ENCODE measurements around the gene SIPA1L3.
"Not testable (repeated sequence)": the region's sequence is repeated elsewhere in the genome, so short reads cannot be mapped to it uniquely, and the experiment has no call there.

SIPA1L3 gene

DNA sequence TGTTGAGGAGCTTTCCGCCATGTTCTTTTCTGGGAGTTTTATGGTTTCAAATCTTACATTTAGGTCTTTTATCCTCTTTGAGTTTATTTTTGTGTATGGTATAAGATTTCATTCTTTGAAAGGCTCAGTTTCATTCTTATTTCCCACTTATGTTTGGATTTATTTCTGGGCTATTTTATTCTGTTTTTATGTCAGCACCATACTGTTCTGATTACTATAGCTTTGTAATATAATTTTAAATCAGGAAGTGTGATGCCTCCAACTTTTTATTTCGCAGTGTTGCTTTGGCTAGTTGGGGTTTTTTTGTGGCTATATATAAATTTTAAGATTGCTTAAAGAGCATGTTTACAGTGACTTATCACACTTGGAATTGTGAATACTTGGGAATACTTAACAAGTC is 135.1 kb downstream of the SIPA1L3 start:
- DNase-seq (ENCODE audit: low read depth in 2 of 2) = no peak

DNA sequence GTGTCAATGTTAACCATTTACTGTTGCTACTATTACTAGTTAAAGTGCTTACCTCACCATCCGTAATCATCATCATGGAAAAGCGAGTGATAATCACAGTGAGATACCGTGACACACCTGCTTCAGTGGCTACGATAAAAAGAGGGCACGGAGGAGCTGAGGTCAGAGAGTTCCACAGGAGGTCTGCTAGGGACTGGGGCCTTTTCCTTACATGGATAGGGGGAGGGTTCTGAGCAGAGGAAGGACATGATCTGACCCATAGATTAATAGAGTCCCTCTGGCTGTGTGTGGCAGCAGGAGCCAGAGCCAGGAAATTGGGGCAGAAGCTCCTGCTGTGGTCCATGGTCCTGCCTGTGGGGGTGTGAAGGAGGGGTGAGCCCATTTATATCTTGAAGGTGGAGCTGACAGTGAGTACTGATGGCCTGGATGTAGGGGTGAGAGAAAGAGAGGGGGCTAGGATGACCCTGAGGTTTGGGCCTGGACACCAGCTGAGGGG is 136.7 kb downstream of the SIPA1L3 start:
- DNase-seq (ENCODE audit: low read depth in 2 of 2) = no peak

DNA sequence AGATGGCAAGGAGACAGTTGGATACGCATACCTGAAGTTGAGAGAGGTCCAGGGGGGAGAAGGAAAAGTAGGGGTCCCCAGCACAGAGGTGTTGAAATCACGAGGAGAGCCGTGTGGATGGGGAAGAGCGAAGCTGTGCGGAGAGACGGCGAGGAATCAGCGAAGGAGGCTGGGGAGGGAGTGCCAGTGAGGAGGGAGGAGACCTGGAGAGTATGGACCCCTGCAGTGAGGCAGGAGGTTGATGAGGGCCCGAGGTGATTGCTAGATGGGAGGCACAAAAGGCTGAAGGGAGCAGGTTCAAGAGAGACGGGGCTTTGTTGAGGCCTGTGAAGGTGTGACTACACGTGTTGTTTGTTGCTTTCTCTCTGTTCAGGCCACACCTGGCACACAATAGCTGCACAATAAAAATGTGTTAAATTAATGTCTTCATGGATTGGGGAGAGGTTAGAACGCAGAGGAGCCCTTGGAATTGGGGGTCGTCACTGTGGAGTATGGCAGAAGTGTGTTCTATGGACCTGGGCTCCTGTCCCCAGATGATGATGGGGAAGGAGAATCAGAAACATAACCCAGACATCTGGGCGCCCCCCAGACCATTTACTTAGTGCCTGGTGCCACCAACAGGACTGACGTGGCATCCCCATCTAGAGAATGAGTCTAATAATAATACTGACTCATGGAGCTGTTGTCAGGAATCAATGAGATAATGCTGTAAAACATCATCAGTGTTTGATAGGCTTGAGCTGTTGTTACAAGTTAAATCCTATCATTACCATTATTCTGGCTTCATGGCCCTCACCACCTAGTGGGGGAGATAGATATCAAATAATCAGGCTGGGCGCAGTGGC is 137.5 kb downstream of the SIPA1L3 start:
- no peak for DNase-seq (ENCODE audit: low read depth in 2 of 2)

DNA sequence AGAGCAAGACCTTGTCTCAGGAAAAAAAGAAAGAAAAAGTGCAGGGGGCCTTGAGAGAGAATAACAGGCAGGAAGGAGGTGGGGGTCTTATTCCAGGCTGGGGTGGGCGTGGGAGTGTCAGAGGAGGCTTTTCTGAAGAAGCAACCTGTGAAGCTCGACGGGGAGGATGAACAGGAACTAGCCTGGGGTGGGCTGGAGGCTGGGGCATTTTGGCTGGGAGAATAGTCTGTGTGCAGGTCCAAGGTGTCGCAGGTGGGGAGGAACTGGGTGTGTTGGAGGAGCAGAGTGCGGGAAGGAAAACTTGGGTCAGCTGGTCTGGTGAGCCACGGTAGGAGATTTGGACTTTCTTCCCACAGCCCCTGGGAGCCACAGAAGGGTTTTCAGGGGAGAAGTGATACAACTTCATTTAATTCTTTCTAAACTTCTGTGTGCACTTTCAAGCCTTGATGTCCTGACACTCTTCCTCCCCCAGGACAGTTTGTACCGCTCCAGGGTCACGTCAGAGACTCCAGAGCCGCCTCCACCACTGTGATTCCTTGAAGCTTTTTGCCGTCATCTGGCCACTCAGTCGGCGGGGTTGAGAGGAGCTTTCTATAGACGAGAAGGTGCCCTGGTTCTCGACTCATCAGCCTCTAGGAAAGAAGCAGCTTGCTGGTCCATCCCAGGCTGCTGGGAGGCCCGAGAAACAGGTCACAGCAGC is 138.7 kb downstream of the SIPA1L3 start:
- no peak for DNase-seq (ENCODE audit: low read depth in 2 of 2)

DNA sequence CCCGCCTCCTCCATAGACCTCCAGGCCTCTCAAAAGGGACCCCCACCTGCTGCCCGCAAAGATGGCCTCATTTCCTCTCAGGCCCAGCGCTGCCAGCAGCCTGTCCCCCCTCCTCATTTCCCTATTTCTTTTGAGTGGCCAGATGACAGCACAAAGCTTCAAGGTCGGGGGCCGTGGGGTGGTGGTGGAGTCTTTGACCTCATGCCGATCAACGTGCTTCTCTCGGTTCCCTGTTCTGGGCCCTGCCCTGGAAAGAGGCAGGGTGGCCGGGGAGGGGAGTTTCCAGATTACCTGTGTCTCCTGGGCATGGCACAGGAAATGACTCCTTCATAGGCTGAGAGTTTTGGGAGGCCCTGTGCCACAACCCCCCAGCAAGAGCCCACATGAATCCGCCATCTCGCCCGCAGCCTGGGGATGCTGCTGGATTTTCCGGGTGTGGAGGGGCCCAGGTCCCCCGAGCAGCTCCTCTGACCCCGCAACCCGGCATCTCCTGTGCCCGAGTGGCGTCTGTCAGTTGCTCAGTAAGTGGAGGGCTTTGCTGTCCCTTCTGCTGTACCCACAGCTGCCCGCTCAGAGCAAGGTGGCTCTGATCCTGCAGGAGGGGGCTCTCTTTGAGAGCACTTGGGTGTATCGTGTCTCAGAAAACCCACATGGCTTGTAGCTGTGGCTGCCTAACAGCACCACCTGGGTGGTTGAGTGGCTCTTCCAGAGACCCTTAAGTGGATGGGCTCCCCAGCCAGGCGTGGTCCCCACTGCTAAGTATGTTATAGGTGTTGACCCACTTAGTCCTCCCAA is 139.4 kb downstream of the SIPA1L3 start:
- DNase-seq (ENCODE audit: low read depth in 2 of 2) = no peak

DNA sequence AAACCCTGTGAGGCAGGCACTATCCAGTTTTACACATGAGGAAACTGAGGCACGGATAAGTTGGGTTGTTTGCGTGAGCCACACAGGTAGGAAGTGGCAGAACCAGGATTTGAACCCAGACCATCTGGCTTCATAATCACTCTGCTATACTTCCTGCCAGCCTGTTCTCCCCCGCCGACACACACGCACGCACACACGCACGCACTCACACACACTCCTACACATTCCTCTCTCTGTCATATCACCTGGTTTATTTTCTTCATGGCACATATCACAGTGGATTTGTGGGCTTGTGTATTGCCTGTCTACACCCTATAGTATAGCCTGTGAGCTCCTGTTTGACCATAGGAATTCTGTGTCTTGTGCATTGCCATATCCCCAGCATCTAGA is 140.0 kb downstream of the SIPA1L3 start:
- peak in 1 of 2 donors; percentile 20 for DNase-seq (ENCODE audit: low read depth in 2 of 2)

DNA sequence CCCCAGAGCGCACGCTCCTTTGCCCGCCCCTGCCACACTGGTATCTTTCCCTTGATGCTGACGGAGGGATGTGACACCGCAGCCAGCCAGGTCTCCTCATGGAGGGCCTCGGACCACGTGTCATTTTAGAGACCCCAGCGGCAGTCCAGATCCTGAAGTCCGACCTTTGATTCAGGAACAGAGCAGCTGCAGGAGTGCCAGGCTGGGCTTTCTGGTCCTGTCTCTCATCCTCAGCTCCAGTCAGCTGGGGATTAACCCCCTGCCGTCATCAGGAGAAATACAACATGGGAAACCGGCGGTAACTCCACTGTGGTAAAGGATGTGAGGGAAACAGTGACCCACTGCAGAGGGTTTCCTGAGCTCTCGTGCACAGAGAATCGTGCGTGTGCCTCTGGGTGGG is 140.6 kb downstream of the SIPA1L3 start:
- no peak for DNase-seq (ENCODE audit: low read depth in 2 of 2)

DNA sequence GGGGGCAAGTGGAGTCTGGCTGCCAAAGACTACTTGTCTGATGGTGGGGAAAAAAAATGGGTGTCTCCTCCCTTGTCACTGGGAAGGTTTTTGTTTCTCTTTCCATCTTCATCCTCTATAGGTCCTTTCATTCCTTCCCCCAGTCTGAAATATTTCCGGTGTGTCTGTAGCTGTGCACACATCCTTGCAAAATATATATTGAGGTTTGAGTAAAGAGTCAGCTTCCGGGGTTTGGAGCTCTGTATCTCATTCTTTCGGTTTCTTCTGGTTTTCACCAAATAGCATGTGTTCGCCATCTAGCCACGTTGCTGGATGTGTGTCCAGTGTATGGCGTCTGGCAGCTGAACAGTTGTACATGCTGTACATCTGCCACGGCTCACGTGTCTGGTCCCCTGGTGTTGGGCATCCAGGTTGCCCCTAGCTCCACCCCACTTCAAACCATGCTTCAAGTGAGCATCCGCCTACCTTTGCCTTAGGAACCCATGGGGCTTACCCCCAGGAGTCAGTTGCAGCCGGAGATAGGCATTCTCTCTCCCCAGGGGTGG is 142.2 kb downstream of the SIPA1L3 start:
- DNase-seq (ENCODE audit: low read depth in 2 of 2) = peak; percentile 42 to 44

DNA sequence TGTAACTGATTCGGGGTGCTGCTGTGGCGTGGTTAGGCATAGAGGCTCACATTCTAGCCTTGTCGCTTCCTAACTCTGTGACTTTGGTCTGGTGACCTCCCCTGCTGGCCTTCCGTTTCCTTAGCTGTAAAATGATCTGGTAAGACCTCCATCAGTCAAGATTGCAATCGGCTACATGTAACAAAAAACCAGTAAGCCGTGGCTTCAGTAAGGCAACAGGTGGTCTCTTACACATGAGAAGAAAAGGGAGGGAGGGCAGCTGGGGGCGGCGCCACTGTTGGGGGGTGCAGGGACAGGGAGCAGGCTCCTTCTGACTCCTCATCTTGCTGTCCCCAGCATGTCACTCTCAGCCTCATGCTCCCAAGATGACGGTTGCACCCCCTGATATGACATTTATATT is 148.0 kb downstream of the SIPA1L3 start:
- no peak for DNase-seq (ENCODE audit: low read depth in 2 of 2)

DNA sequence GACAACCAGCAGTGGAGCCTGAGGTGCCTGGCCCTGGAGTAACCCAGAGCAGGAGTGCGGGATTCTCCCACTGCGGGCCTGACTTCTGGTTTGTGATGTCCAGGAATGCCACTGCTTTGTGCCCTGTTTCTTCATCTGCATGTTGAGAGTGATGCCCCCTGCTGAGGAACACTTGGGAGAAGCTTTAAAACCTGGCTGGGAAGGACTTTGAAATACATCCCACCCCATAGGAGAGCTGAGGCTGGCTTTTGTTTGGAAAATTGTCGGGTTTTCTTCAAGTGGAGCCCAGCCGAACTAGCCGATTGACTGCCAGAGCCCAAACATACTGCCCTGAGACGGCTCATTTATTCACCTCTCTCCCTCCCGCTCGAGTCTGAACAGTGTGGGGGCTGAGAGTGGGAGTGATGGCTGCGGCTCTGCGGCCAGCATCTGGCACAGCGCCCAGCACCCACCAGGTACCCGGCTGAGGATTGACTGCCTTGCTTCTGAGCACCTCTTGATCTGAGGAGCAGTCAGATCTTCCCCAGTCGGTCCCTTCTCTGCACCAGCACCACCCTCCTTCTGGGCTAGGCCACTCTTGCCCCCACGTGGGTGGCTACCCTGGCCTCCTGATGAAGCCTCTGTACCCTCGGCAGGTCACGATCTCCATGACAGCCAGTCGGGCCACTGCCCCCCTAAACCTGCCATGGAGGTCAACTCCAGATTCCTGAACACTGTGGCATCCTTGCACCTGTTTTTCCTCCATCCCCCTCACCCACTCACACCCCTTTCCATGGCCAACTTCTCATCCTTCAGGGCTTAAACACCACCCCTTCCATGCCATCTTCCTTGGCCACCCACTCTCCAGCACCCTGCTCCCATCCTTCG is 148.9 kb downstream of the SIPA1L3 start:
- no peak for DNase-seq (ENCODE audit: low read depth in 2 of 2)

DNA sequence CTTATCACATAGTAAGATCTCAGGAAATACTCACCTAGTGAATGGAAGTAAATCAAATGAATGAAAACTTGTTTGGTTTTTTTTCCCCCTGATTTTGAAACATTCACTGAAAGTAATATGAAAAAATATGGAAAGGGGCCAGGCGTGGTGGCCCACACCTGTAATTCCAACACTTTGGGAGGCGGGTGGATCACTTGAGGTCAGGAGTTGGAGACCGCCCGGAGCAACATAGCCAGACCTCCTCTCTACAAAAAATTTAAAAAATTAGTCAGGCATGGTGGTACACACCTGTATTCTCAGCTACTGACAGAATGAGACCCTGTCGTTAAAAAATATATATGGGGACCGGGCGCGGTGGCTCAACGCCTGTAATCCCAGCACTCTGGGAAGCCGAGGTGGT is 149.6 kb downstream of the SIPA1L3 start:
- no peak for DNase-seq (ENCODE audit: low read depth in 2 of 2)

DNA sequence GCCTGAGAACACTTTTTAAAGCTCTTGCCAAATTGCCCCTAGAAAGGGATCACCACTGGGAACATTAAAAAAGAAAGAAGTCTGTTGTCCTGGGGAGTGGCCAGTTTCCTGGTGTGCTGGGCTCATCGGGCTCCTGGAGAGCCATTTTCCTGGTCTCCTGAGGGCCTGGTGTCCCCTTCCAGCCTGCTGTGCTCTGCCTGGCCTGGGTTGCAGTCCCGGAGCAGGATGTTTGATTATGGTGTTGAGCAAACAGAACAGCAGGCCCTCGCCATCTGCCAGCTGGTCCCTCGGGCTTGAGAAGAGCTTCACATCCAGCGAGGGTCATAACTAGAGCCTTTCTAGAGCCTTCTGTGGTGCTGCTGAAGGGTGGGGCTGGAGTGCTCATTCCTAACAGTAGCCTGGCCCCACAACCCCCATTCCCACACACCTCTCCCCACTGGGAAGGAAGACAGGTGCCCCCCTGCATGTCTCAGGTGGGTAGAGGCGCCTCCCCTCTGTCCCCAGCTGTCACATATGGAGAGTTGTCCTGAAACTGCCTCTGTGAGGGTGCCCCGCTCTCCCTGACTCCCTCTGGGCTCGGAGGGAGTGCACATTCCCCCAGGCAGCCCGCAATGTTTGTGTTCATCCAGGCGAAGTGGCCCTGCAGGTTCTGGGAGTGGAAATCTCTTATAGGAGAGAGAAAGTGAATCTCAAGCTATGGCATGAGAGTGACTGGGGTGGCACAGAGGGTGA is 151.1 kb downstream of the SIPA1L3 start:
- DNase-seq (ENCODE audit: low read depth in 2 of 2) = no peak

DNA sequence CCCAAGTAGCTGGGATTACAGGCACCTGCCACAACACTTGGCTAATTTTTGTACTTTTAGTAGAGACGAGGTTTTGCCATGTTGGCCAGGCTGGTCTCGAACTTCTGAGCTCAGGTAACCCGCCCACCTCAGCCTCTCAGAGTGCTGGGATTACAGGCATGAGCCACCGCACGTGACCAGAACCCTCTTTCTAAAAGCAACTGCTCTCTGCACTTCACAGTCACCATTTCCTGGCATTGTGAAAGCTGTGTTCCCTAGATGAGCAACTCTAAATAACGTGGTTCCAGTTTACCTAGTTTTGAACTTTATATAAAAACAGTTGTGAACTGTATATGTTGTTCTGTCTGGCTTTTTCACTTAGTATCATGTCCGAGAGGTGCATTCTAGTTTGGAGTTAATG is 152.9 kb downstream of the SIPA1L3 start:
- DNase-seq (ENCODE audit: low read depth in 2 of 2) = peak; percentile 37 to 41

DNA sequence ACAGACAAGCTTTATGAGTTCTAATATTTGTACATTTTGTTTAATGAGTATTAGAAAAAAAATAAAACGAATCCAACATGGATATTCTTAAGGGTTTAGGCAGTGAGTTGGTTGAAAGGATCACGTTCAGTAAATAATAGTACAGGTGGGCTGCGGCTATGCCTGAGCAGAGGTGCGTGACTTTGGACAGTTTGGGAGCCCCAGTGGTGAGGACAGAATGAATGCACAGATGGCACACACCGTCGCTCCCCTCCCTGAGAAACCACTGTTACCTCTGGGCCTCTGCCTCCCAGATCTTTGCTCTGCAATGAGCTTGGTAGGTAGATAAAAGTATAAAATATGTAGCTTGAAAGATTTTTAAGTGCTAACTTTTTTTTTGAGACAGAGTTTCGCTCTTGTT is 153.3 kb downstream of the SIPA1L3 start:
- DNase-seq (ENCODE audit: low read depth in 2 of 2) = no peak

DNA sequence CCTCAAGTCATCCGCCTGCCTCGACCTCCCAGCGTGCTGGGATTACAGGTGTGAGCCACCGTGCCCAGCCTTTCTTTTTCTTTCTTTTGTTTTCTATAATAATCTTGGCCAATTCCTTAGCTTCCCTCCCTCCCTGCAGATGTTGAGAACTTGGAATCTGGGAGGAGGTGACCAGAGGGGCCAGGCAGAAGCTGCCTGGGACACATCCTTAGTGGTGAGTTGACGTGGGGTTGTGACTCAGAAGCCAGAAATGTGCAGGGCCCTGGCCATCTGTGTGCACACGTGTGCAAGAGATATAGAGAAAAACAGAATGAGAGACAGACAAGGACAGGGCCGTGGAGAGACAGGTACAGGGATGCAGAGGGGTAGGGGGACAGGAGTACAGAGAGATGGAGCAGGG is 154.3 kb downstream of the SIPA1L3 start:
- no peak for DNase-seq (ENCODE audit: low read depth in 2 of 2)

DNA sequence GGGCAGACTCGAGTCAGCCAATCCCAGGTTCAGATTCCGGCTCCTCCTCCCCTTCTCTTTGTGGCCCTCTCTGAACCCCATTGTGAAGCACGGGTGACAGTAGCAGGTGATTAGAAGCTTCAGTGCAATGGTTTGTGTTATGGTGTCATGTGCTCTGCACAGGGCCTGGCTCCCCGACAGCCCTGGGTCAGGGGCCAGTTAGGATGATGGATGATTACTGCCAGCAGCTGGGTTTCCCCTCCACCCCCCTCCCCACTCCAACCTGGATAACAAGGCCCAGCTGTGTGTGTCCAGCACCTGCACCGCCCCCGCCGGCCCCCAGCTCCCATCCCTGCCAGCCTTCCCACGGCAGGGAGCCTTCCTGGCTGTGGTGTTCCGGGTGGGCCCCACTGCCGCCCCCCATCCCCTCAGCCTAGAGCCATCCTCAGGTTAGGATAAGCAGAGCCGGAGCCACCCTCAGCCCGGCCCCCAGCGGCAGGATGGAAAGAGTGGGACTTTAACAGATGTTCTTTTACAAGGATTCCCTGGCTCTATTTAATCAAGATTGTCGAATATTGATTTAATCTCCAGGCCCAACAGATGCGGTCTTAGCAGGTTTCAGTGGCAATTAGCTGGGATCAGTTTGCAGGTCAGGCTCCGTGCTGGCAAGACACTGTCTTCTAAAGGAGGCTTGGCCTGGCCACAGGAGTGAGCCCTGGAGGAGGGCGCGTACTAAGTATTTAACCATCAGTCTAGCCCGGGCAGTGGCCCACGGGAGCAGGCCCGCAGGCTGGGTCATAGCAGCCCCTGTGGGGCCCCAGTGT is 156.2 kb downstream of the SIPA1L3 start:
- DNase-seq (ENCODE audit: low read depth in 2 of 2) = no peak

DNA sequence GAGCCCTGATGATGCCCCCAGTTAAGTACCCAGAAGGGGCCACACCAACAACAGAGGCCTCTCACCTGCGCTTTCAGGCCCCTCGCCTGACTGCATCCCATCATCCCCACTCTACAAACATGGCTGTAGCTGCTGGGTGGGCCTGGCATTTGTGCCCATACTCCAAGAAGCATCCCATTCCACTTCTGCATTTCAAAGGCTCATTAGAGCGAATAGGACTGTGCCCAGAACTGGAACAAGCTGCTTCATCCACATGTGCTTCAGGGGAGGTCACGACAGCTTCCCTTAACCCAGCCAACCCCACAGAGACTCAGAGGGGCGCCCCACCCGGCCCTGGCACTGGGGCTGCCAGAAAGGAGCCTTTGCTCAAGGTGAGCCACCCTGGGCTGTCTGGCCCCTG is 156.9 kb downstream of the SIPA1L3 start:
- no peak for DNase-seq (ENCODE audit: low read depth in 2 of 2)

DNA sequence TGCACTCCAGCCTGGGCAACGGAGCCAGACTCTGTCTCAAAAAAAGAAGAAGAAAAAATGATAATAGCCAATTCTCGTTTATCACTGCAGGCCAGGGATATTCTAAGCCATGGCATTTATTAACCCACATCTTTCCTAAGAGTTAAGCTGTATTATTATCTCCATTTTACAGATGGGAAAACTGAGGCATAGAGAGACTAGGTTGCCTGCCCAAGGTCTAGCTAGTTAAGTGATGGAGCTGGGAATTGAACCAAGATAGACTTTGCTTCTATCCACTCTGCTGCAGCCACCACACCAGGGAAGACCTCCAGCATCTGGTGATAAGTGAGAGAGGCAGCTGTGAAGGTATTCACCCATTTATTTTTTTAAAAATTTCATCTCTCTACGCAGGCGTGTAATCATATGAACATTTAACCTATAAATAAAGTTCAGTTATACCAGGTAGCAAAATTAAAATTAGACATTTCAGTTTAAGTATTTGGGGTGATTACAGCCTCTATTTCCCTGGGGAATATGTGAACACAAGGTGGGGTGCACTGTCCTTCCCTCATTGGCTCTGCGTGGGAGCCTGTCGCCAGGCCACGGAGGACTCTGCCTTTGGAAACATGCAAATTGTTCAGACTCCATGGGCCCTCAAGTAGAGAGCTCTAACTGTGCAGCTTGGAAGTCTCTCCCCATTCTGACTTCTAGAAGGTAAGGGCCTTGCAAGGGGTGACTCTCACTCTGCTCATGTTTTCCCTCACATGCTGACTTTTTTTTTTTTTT is 157.8 kb downstream of the SIPA1L3 start:
- DNase-seq (ENCODE audit: low read depth in 2 of 2) = no peak

DNA sequence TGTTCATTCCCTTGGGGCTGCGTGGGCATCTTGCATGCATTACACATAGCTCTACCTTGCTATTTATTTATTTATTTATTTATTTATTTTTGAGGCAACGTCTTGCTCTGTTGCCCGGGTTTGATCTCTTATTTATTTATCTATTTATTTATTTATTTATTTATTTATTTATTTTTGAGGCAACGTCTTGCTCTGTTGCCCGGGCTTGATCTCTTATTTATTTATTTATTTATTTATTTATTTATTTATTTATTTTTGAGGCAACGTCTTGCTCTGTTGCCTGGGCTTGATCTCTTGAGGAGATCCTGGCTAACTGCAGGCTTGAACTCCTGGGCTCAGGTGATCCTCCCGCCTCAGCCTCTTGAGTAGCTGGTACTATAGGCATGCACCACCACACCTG is 158.8 kb downstream of the SIPA1L3 start:
- not testable (repeated sequence) for DNase-seq (ENCODE audit: low read depth in 2 of 2)
